HG02610 (cell line): Measurements from ENCODE around the gene SGIP1.
A peak's percentile ranks its signal among the peaks of the same experiment; 100 is the strongest.
"Not testable (repeated sequence)": the region's sequence is repeated elsewhere in the genome, so short reads cannot be mapped to it uniquely, and the experiment has no call there.

Experiments used
- ATAC-seq: cut with Tn5 transposase; IDR thresholded peaks from one replicate; pipeline ENCODE4 v1.9.1; 2021; ENCODE audit warnings: mild to moderate bottlenecking, moderate library complexity; ENCODE audit not compliant: unreplicated experiment

Gene SGIP1

DNA sequence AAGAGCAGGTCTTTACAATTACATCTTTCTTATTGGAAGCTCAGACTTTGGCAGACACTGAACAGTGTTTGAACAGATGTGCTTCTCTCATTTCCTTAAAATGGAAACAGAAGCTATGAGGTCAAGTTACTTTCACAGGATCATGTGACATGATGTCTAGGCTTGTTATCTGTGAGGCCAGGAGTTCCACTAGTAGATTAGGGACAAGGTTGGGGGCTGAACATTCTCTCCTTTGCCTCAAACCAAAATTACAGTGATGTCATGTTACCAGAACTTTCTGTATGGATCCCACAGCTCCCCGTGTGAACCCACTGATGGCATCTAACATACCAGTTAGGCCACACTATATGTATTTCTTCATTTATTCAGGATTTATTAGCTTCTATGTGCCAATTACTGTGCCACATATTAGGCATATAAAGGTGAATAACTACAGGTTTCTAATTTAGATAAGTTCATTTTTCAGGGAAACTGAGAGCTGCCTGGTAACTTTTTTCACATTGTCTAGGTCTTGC, 224.3 kb downstream of the SGIP1 start:
- peak; percentile 98 for ATAC-seq

DNA sequence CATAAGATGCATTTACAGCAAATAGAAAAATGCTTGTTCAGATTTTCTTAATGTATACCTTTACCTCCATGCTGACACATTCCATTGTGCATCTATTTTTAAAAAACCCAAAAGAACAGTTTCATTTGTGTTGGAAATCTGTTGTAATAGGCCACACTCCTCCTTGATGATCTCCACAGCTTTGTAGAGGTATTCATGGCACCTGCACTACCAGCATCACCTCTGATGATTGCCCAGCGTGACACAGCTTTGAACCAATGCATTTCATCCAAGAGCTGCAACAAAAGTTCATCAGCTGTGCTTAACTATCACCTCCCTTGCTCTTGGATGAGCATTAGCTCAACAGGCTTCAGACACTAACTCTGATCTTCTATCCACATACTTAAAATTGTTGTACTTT, 226.6 kb downstream of the SGIP1 start:
- ATAC-seq, result no peak

DNA sequence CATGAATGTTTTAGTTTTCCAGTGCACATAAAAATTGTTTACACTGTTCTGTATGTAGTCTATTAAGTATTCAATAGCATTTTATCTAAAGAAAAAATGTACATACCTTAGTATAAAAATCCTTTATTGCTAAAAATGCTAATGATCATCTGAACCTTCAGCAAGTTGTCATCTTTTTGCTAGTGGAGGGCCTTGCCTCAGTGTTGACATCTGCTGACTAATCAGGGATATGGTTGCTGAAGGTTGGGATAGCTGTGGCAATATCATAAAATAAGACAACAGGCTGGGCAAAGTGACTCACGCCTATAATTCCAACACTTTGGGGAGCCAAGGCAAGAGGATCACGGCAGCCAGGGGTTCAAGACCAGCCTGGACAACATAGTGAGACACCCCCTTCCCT, 227.3 kb downstream of the SGIP1 start:
- no peak for ATAC-seq

DNA sequence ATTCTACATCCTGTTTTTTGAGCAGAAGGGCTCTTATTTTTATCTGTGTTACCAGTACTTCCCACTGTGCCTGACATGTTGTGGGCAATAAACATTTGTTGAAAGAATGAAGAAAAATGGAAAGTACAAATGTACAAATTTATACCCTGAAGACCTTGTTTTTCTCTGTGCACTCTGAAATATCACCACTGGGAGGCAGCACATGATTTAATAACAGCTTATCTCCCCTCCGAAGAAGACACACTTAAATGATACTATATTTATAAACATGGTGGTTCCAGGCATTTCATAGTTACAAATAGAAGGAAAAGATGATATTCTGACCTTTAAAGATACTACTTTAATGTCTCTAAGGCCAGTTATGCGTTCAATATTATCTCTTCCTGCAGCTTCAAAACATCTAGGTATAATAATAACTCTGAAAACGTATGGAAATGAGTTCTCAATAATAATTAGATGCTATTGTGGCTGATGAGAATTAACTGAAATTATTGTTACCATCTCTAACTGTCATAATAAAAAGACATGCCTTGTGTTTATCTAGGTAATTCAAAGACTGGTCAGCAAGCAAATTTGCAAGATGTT, 231.1 kb downstream of the SGIP1 start:
- peak; percentile 70 for ATAC-seq

DNA sequence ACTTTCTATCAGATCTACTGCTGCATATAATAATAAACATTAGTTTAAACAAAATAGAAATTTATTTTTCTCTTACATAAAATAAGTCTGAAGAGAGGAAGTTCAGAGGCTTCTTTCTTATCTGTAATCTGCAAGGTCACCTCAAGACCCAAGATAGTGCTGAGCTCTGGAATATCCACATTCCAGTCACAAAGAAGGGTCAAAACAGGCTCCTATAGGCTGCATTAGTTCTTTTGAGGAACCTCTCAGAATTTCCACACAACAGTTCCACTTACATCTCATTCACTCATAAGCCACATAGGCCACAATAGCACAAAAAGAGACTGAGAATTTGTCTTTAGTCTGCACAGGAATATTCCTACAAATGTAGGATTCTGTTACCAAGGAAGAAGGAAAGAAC, 233.7 kb downstream of the SGIP1 start:
- ATAC-seq, result no peak

DNA sequence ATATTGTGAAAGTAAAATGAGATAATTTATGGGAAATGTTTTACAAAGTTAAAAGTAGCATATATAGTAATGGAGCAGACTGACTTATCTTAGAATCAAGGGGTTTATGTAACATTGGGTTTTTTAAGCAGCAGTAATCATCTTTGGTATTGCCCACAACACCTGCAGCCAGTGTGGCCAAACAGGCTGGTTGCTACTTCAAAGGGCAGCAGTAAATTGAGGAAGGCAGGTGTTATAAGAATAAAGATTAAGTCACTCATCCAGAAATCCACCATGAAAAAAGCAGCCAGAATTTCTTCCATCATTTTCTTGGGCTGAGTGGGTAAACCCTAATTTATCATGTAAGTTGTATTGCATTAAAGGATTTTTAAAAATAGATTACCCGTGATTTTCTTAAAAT, 235.0 kb downstream of the SGIP1 start:
- no peak for ATAC-seq

DNA sequence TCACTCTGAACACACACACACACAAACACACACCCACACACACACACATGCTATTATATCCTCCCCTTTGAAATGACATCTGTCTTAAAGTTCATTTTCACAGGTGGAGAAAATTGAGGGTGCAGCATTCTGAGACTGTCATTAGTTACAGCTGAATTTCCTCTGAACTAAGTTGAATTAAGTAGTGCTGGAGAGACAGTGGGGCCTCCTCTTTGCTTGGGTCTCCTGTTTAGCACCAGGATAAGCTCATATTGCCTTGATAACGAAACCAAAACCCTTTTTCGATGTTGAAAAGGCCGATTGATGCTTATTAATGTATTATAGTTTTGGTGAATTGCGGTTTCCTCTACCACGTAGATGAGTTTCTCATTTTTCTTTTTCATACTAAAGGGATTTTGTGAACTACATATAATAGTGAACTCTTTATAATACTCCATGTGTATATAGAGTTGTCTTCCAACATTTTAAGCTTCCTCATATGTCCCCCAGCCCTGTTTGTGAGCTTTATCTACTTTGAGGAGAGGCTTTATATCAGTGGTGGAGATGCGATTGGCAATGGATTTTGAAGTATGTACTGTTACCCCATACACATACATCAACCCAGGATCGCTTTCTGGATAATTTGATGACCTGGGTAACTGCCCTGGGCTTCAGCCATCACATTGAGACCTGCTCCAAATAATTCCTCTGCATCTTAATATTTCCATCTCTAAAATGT, 235.7 kb downstream of the SGIP1 start:
- no peak for ATAC-seq

DNA sequence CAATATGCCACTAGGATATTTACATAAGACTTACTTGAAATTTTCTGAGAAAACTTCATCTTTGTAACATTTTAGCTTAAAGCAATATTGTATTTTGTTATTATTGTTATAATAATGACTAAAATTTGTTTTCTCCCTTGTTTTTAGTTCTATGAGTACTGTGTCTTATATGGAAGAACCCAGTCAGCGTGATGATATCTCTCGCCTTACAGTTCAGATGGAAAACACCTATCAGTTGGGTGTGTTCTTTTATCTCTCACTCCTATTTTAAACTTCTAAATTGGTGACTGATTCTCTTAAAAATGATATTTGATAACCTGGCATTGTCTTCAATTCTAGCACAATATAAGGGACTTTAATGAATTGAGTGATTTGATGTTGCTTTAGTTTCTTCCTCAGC, 236.3 kb downstream of the SGIP1 start:
- ATAC-seq, result no peak

DNA sequence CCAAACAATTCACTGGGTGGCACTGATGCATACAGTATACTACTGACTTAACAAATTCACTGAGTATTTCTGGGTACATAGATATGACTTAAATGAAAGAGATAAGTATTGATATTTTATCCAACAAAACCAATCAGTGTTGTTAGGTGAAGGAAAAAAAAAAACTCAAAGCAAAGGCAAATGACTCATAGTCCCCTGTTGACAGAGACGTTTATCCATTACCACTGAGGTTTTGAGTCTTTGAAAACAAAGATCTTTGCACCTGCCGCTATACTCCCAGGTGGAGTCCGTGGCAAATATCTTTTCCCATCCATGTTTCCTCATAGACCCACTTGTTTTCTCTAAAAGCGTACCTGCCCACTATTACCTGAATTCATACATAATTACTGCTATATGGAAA, 236.7 kb downstream of the SGIP1 start:
- ATAC-seq, result no peak

DNA sequence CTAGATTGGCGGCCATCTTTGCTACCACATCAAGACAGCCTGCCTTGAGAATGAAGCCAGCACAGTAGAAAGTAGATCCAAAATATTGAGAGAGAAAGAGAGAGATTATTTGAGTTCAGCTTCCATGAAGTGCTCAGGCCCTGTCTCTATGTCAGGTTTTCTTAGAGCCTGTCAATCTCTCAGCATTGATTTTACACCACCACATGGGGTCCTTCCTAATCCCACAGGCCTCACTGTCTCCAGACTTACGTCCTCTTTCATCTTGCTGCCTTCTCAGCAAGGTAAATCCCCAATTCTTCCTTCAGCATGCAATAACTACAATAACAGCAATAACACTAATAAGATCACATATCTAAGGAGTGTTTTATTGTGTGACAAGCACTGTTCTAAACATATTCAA, 239.3 kb downstream of the SGIP1 start:
- no peak for ATAC-seq

DNA sequence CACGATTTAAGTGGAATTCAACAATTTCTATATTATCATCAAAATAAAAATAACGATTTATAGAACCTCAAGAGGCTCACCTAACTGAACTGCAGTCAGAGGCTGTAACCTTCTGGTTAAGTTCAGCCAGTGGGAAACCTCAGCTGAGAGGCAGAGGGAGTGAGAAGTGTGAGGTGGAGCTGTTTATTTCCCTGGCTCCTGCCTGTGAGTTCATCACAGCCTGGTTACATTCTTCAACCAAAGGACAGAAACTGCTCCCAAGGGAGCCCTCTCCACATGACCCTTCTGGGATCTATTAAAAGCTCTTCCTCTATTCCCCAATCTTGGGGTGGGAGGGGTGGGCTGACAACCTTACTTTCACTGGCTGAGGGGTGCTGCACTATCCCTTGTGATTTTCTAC, 240.5 kb downstream of the SGIP1 start:
- no peak for ATAC-seq

DNA sequence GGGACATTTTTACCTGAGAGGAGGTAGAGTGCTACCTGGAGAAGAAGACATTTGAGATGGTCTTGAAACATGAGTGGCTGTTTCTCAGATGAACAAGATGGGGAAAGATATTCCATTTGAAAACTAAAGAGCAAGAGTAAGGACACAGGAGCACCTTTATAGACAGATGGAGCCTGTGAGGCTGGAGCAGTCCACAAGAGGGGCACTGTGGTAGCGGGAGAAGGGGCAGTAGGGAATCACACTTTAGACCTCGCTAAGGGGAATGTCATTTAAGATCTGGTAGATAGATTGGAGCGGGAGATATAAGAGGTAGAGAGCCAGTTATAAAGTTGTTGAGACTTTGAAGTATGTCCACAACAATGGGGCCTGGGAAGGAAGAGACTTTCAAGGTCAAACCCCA, 241.7 kb downstream of the SGIP1 start:
- no peak for ATAC-seq

DNA sequence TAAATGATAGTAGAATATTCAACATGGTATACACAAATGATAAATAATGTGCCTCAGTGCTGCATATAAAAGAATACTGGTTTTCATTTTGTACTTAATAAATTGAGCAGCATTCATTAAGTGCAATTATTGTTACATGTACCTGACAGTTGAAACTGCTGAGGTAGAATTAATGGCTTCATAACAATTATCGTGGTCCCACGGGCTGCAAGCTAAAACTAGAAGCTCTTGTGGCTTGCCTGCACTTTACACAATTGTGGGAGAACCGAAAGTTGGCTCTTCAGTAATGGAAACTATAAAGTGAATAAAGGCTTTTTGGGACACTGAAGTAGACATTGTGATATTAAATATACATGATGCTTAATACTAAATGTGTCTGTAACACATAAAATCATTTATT, 243.9 kb downstream of the SGIP1 start:
- no peak for ATAC-seq

DNA sequence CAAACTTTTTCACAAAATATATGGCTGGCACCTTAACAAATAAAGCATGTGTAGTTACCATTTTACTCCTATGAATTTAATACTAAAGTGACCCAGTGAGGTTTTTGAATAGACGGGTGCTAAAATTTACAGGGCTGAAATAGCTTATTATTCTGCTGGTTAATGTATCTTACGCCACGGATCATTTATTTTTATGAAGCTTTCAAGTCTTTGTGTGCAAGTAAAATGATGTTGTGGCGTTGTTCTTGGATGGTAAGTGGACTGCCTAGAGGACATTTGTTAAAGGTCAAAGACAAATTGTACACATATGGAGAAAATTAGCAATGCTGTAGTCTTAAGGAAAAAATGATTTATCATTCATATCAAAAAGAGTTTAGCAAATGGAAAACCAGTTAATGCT, 244.3 kb downstream of the SGIP1 start:
- no peak for ATAC-seq

DNA sequence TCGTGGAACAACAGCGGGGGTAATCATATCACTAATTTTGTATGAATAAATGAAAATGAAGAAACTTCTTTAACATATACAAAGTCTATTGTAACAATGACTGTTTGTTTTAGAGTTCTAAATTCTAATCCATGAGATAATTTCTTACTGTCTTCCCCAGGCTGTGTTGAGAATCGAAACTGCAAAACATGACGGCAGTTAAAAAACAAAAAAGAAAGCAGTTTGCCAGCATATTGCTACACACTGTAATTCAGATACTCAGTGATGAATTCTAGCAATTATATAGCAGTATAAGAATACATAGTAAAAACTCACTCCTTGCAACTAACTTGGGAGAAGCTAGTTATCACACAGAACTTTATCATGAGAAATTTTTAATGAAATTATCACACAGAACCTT, 245.0 kb downstream of the SGIP1 start:
- no peak for ATAC-seq

DNA sequence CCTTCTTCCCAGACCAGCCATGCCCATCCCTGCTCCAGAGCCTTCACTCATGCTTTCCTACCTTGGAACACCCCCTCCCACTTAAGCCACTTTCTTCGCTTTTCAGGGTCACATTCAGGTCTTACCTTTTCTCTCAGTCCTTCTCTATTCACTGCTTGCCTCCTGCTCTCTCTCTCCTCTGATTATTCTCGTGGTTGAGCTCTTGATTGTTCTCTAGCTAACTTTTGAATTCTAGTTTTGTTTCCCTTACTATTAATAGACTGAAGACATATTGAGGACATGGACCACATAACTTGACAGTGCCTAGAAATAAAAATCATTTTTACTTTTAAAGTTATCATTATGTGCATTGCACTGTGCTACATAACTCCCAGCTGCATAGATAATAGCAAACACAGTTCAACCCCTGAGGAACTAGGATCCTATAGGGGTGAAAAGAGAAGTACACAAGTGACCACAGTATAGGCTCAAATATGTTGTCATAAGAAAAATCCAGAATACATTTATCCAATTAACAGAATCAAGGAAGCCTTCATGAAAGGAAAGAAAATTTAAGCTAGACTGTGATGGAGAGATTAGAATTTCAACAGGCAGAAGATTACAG, 245.6 kb downstream of the SGIP1 start:
- ATAC-seq, result no peak

DNA sequence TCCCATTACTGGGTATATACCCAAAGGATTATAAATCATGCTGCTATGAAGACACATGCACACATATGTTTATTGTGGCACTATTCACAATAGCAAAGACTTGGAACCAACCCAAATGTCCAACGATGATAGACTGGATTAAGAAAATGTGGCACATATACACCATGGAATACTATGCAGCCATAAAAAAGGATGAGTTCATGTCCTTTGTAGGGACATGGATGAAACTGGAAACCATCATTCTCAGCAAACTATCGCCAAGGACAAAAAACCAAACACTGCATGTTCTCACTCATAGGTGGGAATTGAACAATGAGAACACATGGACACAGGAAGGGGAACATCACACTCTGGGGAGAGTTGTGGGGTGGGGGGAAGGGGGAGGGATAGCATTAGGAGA, 251.8 kb downstream of the SGIP1 start:
- ATAC-seq, result not testable (repeated sequence)

DNA sequence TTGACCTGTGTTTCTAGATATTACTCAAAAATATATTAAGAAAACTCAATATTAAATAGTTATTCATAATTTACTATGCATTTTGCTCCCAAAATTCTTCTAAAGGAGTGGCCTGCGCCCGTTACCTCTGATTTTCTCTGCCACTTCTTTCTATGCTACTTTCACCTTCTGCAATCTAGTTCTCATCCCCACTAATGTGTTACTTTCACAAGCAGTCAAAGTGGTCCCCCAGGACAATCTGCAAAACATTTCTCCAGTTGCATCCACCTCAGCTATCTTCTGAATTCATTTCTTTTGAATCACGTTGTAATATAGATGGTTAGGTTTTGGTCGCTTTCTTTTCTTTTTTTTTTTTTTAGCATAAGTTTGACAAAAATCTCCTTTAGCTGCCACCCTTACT, 253.7 kb downstream of the SGIP1 start:
- ATAC-seq, result no peak

DNA sequence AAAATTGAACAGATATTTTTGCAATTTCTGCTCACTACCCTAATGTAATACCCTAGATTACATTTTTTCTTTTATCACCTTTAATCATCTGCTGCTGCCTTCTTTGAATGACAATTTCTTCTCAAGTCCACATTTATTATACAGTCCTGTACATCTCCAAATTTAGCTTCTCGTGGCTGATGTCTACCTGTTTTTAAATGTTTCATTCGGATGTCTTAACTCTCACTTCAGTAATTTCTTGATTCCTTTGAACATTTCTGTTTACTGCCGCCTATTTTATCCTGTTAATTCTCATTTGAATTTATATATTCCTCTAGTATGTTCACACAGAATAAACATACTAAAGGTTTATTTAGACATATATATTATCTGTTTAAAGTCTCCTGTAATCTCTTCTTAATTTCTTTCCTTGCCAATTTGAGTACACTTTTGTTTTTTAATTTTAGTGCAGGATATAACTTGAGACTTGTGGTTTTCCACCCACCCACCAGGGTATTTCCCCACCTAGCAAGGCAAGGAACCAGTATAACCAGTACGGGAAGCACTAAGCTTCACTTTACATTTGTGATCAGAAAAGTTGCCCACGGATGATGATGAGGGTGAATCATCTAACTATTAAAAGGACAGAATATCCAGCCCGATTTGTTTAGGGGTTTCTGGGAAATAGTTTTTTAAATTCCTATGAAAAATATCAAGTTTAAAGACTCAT, 254.4 kb downstream of the SGIP1 start:
- peak; percentile 85 for ATAC-seq

DNA sequence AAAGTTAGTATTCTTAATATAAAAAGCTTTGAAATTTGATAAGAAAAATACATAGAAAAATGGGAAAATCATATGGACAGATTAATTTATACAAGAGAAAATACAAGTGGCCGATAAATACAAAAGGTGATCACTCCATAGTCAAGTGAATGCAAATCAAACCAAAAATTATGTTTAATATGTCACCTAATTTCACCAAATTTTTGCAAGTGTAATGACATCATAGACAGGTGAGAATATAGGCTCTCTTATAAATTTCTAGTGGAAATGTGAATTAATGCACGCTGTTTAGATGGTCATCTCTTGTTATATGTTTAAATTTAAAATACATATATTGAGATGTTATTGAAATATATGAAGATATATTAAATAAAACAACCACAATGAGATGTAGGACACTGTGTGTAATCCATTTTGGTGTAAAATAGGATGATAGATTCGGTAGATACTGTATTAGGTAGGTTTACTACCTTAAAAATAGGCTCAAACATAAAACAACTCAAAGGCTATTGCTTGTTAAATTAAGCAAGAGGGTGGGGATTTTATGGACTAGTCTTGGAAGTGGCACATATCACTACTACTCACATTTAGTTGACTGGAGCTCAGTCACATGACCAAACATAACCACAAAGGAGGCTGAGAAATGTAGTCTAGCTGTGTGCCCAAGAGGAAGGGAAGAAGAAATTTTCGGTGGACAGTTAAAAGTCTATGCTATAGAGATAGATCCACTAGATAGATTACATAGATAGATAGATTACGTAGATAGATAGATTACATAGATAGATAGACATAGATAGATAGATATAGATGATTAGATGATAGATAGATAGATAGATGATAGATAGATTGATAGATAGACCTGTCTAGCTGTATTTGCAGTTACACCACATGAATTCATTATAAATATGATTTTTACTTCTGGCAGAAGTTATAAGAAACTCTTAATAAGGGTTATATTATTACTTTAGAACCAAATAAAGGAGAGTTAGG, 258.0 kb downstream of the SGIP1 start:
- ATAC-seq, result no peak

DNA sequence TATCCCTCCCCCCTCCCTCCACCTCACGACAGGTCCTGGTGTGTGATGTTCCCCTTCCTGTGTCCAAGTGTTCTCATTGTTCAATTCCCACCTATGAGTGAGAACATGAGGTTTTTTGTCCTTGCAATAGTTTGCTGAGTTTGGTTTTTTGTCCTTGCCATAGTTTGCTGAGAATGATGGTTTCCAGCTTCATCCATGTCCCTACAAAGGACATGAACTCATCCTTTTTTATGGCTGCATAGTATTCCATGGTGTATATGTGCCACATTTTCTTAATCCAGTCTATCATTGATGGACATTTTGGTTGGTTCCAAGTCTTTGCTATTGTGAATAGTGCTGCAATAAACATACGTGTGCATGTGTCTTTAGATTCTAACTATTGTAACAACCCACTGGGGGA, 261.9 kb downstream of the SGIP1 start:
- ATAC-seq, result not testable (repeated sequence)
